KMS-11 (cell line): ENCODE data around the gene OTOR.

Experiments
- H2AFZ ChIP-seq: fragments of 200-600 bp; sonication (generic); 2 replicates; pipeline ENCODE4 v1.6.1; 2016; ENCODE audit warnings: antibody characterized with exemption, mixed run types, low read depth
- H3K27ac ChIP-seq: fragments of 200-600 bp; sonication (generic); 2 replicates; pipeline ENCODE4 v1.6.1; 2016; ENCODE audit warnings: mild to moderate bottlenecking, mixed run types
- H3K27me3 ChIP-seq: fragments of 200-600 bp; sonication (generic); 2 replicates; pipeline ENCODE4 v1.6.1; 2017; ENCODE audit warnings: mild to moderate bottlenecking, low read depth, mixed run types, moderate library complexity; ENCODE audit not compliant: insufficient read depth
- H3K36me3 ChIP-seq: fragments of 200-600 bp; sonication (generic); 2 replicates; pipeline ENCODE4 v1.6.1; 2017; ENCODE audit warnings: mild to moderate bottlenecking, mixed run types; ENCODE audit not compliant: insufficient read depth
- H3K4me1 ChIP-seq: fragments of 200-600 bp; sonication (generic); 2 replicates; pipeline ENCODE4 v1.6.1; 2016; ENCODE audit warnings: mild to moderate bottlenecking, low read depth, mixed run types; ENCODE audit not compliant: poor library complexity, severe bottlenecking
- H3K4me2 ChIP-seq: fragments of 200-600 bp; sonication (generic); 2 replicates; pipeline ENCODE4 v1.7.0; 2016; ENCODE audit warnings: mild to moderate bottlenecking, mixed run types
- H3K4me3 ChIP-seq: fragments of 200-600 bp; sonication (generic); IDR thresholded peaks from 2 replicates; pipeline ENCODE4 v1.6.1; 2017; ENCODE audit warnings: low read depth, low read length, mixed read lengths; ENCODE audit not compliant: insufficient read depth
- H3K79me2 ChIP-seq: fragments of 200-600 bp; sonication (generic); 2 replicates; pipeline ENCODE4 v1.6.1; 2016; ENCODE audit warnings: low read depth, mixed run types; ENCODE audit not compliant: insufficient read depth
- H3K9ac ChIP-seq: fragments of 200-600 bp; sonication (generic); 2 replicates; pipeline ENCODE4 v1.6.1; 2016; ENCODE audit warnings: mild to moderate bottlenecking, mixed run types
- H4K20me1 ChIP-seq: fragments of 200-600 bp; sonication (generic); 2 replicates; pipeline ENCODE4 v1.6.1; 2016; ENCODE audit warnings: mild to moderate bottlenecking, mixed run types; ENCODE audit not compliant: insufficient read depth
- TF ChIP-seq, protein P1 (sequence below): fragments of 200-600 bp; sonication (generic); conservative IDR thresholded peaks from 2 replicates; pipeline ENCODE4 v1.6.1; 2017; ENCODE audit warnings: low read depth, mild to moderate bottlenecking, antibody characterized with exemption, low read length, moderate library complexity, mixed read lengths

The OTOR gene

DNA sequence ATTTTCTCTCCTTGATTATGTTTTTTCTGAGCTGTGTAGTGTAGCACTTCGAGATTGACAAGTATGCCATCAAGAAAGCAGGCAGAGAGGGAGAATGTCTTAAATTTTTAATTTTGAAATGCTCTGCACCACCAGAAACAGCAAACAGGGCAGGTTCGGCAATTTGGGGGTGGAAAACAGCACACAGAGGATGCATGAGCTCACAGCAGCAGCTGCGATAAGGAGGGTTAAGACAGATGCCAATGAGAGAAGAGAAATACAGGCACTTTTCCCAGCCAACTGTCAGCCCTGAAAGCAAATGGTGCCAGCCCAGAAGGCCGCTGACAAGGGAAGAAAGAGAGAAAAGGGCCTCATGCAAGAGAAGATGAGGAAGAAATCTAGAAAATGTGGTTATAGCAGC is 33.4 kb upstream of the OTOR start:
- Histone ChIP-seq H3K27me3 (no peaks in the 10 kb centered on the region), H3K27ac (no peak overlapping the region), H2AFZ (no peak overlapping the region), H3K4me2 (no peak overlapping the region), H4K20me1 (no peaks in the 10 kb centered on the region), H3K36me3 (no peaks in the 10 kb centered on the region), H3K4me1 (peaks cover 8% of the 10 kb centered on the region), H3K9ac (no peak overlapping the region), H3K79me2 (no peaks in the 10 kb centered on the region), H3K4me3 (no peak overlapping the region)
- TF ChIP-seq, protein P1, sequence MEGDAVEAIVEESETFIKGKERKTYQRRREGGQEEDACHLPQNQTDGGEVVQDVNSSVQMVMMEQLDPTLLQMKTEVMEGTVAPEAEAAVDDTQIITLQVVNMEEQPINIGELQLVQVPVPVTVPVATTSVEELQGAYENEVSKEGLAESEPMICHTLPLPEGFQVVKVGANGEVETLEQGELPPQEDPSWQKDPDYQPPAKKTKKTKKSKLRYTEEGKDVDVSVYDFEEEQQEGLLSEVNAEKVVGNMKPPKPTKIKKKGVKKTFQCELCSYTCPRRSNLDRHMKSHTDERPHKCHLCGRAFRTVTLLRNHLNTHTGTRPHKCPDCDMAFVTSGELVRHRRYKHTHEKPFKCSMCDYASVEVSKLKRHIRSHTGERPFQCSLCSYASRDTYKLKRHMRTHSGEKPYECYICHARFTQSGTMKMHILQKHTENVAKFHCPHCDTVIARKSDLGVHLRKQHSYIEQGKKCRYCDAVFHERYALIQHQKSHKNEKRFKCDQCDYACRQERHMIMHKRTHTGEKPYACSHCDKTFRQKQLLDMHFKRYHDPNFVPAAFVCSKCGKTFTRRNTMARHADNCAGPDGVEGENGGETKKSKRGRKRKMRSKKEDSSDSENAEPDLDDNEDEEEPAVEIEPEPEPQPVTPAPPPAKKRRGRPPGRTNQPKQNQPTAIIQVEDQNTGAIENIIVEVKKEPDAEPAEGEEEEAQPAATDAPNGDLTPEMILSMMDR, result no peak

DNA sequence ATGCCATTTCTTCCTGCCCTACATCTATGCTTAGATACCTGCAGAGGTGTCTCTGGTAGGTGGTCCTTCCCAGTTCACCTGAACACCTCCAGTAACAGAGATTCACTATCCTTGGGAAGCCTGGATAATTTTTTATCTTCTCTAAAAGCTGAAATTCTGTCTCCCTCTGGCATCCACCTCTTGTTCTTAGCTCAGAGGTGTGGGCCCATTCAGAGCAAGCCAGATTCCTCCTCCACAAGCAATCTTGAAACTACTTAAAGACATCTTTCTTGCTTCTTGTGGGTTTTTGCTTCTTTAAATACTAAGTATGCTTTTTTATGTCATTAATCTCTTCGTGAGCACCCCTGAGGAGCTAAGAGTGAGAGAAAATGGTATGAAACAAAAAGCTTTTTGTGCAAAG is 28.7 kb upstream of the OTOR start:
- Histone ChIP-seq H3K4me2 (no peak overlapping the region), H3K9ac (no peak overlapping the region), H3K27me3 (no peaks in the 10 kb centered on the region), H3K4me3 (no peak overlapping the region), H2AFZ (no peak overlapping the region), H3K79me2 (no peaks in the 10 kb centered on the region), H3K27ac (no peak overlapping the region), H3K4me1 (no peaks in the 10 kb centered on the region), H4K20me1 (no peaks in the 10 kb centered on the region), H3K36me3 (no peaks in the 10 kb centered on the region)
- TF ChIP-seq, protein P1, result no peak

DNA sequence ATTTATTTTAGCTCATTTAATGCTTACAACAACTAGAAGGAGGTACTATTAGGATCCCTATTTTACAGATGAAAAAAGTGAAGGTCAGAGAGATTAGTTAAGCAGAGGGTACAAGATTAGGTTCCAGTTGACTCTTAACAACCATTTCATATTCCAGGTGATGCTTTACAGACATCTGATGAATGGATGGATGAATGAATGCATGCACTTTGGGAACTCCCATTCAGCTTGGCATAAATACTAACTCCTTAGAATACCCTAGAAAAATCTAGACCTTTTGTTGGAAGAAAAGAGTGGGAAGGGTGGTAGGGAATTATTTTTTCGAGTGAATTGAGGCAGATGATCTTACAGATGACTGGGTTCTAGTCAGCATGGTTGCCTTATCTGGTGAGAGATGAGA is 19.1 kb upstream of the OTOR start:
- Histone ChIP-seq H3K9ac (peak overlapping the region; percentile 91; the same call in 1 of the 2 replicates), H3K4me2 (0 out of 2 replicates have a peak overlapping the region, but pooled peaks have one; percentile 78), H2AFZ (peak overlapping the region; percentile 95), H3K27me3 (no peaks in the 10 kb centered on the region), H3K27ac (no peak overlapping the region), H3K4me1 (peaks cover 23% of the 10 kb centered on the region), H3K79me2 (peaks cover 20% of the 10 kb centered on the region; the same call in 1 of the 2 replicates), H3K4me3 (no peak overlapping the region), H4K20me1 (no peaks in the 10 kb centered on the region), H3K36me3 (no peaks in the 10 kb centered on the region)
- TF ChIP-seq, protein P1, result no peak

DNA sequence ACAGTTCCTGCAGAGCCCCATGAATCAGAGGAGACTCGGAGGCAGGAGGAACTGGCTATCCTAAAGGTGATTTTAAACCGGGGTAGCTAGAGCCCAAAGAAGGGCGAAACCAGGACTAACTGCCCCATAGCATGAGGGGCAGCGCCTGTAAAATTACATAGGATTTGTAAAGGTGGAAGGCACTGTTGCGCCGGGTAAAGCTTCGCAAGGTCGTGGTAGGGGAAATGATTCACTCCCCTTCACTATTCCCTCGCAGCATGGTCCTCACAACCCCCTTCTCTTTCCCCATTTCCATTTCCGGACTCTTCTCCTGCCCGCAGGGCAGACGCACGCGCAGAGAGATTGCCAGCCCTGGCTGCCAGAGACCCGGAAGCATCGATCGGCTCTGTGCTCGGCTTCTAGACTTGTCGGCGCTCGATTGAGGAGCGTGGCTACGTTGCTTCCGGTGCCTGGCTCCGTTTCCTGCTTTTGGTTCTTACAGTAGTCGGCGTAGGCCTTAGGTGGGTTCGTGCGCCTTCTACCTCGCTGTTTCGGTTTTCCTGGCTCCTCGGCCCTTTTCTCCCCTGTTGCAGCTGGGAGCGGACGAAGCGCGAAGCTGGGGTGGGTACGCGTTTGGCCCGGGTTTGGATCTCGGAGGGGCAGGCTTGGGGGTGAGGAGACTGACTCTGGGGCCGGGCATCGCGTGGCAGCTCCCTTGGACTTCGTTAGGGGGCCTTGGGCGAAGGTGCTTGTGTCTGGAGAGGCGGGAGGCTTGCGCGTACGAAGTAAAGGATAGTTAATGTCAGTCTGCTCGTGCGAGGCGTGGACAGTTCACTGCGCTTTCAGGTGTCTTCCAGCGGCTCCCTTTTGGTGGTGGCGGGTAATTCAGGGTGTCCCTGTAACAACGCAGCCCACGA is 18.3 kb upstream of the OTOR start, which contains the start of gene SNRPB2:
SNRPB2 (plus strand) TSS at position 462 of the 896 bp plus-strand sequence. CDS start 1,677 bp downstream, outside the sequence.
- Histone ChIP-seq H2AFZ (peak within 1 kb of the TSS; percentile 95), H3K36me3 (no peaks in the 10 kb centered on the region), H3K27me3 (no peaks in the 10 kb centered on the region), H3K79me2 (peaks cover 20% of the 10 kb centered on the region; the same call in 1 of the 2 replicates), H3K4me3 (no peak within 1 kb of the TSS), H3K4me1 (peaks cover 23% of the 10 kb centered on the region), H3K4me2 (peak within 1 kb of the TSS; percentile 78), H4K20me1 (no peaks in the 10 kb centered on the region), H3K9ac (peak within 1 kb of the TSS; percentile 91), H3K27ac (peak within 1 kb of the TSS; percentile 69)
- TF ChIP-seq, protein P1, result no peak
